ENCODE results near the gene ATP13A4.

ATP13A4 gene

GRCh38 chr3:193496658-193497057, 58.0 kb downstream of the ATP13A4 start:
- no peak for DNase-seq (ENCODE audit: low read depth in 2 of 2)

DNA sequence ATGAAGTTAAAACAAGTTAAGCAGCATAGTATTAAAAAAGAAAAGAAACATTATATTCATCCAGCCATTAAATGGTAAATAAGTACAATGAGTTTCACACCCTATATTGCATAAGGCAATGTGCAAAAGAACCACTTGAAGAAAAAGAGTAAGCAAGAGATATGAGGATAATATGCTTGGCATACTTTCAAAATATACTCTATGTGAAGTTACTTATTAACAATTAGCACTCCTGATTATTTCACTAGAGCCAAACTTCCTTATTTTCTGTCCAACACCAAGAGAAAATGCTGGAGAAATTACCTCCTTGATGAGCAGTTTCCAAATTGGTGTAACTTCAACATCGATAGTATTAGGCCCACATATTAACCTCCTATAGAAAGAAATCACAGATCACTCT, 63.7 kb downstream of the ATP13A4 start:
- no peak for DNase-seq (ENCODE audit: low read depth in 2 of 2)

GRCh38 chr3:193490580-193490979, 64.1 kb downstream of the ATP13A4 start:
- DNase-seq (ENCODE audit: low read depth in 2 of 2), result no peak

DNA sequence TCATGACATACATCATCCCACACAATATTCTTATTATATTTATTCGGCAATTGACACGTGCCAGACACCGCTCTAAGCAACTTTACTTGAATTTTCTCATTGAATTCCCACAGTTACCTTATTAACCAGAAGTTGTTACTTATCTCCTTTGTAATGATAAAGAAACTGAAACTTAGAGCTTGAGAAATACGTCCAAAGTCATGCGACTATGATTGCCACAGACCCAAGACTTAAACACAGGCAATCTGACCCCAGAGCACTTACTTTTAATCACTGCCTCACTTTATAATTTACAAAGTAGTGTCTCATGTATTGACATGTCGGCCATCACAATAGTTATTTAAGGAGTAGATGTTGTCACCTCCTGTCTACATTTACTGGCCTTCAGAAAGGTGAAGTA, 64.7 kb downstream of the ATP13A4 start:
- DNase-seq (ENCODE audit: low read depth in 2 of 2), result no peak

DNA sequence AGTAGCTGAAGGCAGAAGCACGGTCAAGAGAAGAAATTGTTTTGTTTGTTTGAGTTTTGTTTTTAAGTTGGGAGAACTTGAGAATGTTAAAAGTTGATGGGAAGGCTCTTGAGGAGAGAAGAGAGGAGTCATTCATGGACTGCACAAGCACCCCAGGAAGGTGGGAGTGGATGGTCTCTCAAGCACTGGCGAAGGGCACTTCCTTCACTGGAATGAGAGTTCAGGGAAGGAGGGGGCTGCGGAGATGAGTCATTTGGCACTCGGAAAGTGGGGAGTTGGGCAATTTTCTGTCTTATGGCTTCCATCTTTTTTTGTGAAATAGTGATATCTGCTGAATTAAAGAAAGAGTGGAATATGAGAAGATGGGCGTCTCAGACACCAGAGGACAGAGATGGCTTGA, 66.0 kb downstream of the ATP13A4 start:
- no peak for DNase-seq (ENCODE audit: low read depth in 2 of 2)

GRCh38 chr3:193483988-193484539, 70.6 kb downstream of the ATP13A4 start:
- no peak for DNase-seq (ENCODE audit: low read depth in 2 of 2)

DNA sequence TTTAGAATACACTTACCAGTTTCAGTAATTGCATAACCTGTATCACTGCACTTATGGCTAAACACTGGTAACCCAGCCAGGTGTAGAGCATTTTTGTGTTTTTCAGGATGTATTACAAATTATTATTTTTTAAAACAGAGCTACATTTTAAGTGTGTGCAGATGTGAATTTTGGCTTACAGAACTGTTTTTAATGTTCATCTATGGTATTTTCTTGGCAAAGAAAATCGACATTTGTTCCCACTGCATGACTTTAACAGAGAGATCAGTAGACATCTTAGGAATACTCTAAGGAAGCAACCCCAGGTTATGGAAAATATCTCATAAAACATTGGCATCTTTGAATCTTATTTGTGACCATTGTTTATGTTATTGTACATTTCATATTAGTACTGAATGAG, 73.3 kb downstream of the ATP13A4 start:
- no peak for DNase-seq (ENCODE audit: low read depth in 2 of 2)

- no peak for DNase-seq (ENCODE audit: low read depth in 2 of 2)
Observed at GRCh38 chr3:193474446-193474845, 80.2 kb downstream of the ATP13A4 start.

- DNase-seq (ENCODE audit: low read depth in 2 of 2), result no peak
Observed at GRCh38 chr3:193470710-193471109, 84.0 kb downstream of the ATP13A4 start.

DNA sequence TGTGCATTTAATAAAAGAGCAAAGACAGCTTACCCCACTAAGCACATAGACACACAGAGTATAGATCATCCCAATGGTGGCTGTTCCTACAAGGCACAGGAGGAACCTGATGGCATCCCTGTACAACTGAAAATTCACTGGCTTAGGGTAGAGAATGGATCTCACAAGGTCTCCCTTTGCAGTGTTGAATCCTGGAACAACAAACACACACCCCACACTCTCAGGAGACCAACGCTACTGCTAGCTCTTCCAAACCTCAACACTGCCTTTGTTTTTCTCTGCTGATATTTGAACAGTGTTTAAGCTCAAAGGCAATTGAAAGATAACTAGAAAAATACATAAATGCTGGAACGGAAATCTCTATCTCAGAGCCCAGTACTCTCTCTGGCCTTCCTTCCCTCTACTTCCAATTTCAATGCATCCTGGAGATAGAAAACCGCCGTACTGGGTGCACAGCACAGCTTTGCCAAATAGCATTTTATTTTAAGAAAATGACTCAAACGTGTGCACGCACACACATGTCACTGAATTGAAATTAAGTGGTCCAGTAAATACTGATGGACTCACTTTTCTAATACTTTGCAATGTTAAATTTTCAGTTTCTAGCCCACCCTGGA, 88.6 kb downstream of the ATP13A4 start:
- no peak for DNase-seq (ENCODE audit: low read depth in 2 of 2)

- no peak for DNase-seq (ENCODE audit: low read depth in 2 of 2)
Observed at GRCh38 chr3:193464889-193465288, 89.8 kb downstream of the ATP13A4 start.

DNA sequence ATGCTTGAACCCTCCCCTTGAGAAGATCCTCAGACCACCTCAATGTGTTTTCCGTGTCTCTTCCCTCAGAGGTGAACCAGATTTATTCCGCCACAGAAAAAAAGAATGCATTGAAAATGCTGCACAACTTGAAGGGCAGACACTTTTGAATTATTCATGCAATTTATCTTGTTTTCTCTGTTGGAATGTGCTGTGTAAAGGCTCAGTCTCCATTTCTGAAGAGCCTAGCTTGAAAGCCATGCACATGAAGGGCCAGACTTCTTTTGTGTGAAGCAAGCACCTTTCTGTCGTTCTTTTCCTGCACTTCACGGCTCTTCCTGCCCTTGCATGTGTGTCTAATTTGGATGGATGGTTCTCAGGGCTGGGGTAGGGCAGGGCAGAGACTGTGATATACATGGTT, 97.2 kb downstream of the ATP13A4 start:
- DNase-seq (ENCODE audit: low read depth in 2 of 2), result no peak

- no peak for DNase-seq (ENCODE audit: low read depth in 2 of 2)
Observed at GRCh38 chr3:193452338-193452737, 102.4 kb downstream of the ATP13A4 start.

- DNase-seq (ENCODE audit: low read depth in 2 of 2), result no peak
Observed at GRCh38 chr3:193451902-193452301, 102.8 kb downstream of the ATP13A4 start.

DNA sequence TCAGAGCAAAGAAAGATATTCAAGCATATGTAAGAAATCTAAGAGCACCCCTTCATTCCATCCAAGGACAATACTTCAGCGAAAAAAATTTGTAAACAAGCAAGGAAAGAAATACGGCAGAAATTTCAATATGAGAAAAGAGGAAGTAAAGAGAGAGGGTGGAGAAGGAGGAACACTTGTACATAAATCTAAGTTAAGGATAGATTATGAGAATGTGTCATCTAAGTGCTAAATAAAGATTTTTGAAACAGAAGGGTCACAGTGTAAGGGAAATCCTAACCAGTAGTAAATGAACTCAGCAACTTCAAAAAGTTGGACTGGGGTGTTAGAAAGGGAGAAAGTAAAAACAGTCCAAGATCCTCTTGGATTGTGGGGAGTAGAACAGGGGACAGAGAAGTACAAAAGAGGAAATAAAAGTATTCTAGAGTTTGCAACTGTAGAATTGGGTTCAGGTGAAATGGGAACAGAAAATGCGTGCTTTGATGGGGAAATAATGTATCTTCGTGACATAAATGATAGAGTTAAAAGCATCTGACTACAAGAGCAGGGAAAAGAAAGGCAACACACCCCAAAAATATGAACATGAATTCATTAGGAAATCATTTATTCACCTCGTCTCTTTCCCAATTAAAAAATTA, 107.6 kb downstream of the ATP13A4 start:
- no peak for DNase-seq (ENCODE audit: low read depth in 2 of 2)

DNA sequence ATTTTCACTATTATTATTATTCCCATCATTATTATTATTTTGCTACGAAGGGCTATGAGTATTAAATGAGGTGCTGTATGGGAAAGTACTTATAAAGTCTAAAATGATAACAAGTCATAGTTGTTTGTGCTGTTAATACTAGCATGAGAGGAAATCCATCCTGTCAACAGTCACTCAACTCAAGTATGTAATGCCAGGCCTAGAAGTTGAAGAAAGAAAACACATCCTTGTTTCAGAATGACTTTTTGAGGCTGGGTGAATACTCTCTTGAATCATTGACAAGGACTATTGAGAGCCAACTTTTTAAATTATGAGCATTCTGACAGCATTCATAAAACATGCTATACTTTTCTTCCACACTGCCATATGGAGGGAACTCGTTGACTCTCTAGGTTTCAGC, 115.3 kb downstream of the ATP13A4 start:
- no peak for DNase-seq (ENCODE audit: low read depth in 2 of 2)

GRCh38 chr3:193418576-193419373, 135.9 kb downstream of the ATP13A4 start:
- DNase-seq (ENCODE audit: low read depth in 2 of 2), result no peak

DNA sequence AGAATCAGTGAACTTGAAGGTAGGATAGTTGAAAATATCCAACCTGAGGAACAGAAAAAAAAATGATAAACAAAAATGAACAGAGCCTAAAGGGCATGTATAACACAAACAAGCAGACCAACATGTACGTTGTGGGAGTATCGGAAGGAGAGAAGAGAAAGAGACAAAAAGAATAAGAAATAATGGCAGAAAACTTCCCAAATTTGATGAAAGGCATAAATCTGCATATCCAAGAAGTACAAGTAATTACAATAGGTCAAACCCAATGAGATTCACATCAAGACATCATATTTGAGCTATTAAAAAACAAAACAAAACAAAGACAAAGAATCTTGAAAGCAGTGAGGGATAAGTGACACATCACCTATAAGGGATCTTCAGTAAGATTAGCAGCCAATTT, 138.1 kb downstream of the ATP13A4 start:
- no peak for DNase-seq (ENCODE audit: low read depth in 2 of 2)

DNA sequence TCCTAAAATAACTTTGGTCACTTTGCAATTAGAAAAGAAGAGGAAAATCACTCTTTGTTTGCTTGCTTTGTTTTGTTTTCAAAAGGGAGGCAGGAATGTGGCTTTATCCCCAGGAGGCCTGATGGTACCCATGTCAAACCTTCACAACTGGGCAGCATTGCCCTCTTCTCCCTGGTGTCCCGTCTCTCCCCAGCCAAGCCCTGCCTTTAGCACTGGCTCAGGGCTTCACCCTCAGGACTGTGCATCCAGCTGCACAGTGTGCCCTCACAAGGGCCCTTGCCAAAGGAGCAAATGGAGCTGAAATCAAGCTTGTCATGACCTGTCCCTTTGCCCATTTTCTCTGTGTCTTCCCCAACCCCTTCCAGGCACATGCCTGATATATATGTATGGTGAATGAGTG, 147.0 kb downstream of the ATP13A4 start:
- no peak for DNase-seq (ENCODE audit: low read depth in 2 of 2)

DNA sequence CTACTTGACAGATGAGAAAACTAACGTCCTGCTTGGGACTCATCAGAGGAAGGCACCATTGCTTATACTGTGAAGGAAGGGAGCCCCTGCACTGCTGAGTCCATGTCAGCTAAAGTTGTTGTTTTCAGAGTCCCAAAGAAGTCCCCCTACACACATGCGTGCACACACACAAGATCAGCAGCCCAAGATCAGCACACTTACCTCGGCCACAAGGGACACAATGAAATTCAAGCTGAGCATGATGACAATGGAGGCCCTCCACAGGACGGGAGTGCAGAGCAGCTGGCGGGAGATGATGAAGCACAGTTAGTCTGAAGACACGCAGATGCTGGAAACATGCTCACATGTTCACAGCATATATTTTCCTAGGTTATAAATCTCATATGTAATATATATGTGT, 147.6 kb downstream of the ATP13A4 start:
- no peak for DNase-seq (ENCODE audit: low read depth in 2 of 2)

DNA sequence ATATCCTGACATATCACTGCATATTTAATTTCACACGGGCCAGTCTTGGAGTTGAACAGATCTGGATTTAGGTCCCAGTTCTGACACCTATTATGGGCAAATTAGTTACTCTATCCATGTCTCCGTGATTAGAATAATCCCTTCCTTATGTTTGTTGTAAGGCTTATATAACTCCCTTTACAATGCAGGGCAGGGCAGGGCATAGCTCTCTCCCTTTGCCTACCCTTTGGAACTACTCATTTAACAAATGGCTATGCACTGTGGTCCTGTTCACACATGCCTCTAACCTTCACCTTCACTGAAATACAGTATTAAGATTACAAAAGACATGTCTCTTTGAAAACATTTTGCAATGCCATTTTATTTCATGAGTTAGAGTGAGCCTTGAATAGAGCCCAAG, 151.4 kb downstream of the ATP13A4 start:
- DNase-seq (ENCODE audit: low read depth in 2 of 2), result no peak

- no peak for DNase-seq (ENCODE audit: low read depth in 2 of 2)
Observed at GRCh38 chr3:193400304-193400703, 154.4 kb downstream of the ATP13A4 start.
